GM18520 (cell line): ENCODE results near the gene MRPS18B.
"Not testable (repeated sequence)": the region's sequence is repeated elsewhere in the genome, so short reads cannot be mapped to it uniquely, and the experiment has no call there.

Experiments used
- ATAC-seq: cut with Tn5 transposase; IDR thresholded peaks from one replicate; pipeline ENCODE4 v1.9.1; 2021; ENCODE audit not compliant: unreplicated experiment

MRPS18B gene

GRCh38 chr6:30635834-30636233, 18.2 kb downstream of the MRPS18B start:
- no peak for ATAC-seq

DNA sequence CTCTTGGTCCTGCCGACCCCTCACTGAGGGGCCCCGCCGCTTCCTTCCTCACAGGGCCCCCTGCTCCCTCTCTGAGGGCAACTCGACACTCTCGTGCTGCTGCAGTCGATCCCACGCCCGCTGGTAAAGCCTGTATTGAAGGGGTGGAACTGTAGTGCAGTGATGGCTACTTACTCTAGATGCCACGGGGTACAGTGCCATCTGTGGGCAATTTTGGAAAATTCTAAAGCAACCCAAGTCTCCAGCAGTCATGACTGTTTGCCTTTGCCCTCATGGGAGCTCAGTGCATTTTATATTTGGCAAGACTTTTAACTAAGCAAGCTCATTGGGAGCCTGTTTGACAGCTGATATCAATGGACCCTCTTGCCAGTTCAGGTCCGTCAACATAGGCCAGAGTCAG, 22.8 kb downstream of the MRPS18B start:
- ATAC-seq = no peak

DNA sequence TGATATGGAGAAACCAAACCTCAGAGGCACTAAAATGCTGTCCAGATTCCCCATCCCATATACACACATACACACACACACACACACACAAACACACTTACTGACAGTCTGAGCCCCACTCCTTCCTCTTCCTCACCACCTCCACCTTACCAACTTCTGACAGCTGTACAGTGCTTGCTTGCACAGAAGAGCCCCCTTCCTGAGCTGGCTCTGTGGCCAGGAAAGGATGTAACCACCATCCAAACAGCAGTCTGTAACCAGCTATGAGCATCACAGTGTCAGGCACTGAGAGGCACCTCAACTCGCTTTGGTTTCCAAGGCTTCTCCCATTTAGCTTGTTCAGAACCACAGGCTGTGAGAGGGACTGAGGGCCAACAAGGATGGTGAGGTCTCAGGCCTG, 23.4 kb downstream of the MRPS18B start:
- no peak for ATAC-seq

DNA sequence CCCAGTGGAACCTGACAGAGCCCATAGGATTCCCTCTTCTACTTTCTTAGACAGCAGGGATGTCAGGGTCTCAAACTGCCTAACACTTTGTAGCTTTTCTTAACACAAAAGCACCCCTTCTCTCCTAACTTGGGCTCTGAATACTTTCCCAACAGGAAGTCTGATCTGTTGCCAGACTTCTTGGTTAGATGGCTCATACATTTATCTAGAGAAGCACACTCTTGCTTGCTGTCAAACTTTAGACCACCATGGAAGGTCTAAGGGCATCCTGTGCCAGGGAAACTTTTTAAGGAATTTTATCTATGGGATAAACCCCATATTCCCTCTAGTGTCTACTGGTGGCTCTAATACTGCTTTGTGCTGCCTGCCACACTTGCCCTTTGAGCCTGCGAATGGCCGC, 26.0 kb downstream of the MRPS18B start:
- ATAC-seq = no peak

GRCh38 chr6:30644769-30645168, 27.1 kb downstream of the MRPS18B start:
- ATAC-seq = no peak

DNA sequence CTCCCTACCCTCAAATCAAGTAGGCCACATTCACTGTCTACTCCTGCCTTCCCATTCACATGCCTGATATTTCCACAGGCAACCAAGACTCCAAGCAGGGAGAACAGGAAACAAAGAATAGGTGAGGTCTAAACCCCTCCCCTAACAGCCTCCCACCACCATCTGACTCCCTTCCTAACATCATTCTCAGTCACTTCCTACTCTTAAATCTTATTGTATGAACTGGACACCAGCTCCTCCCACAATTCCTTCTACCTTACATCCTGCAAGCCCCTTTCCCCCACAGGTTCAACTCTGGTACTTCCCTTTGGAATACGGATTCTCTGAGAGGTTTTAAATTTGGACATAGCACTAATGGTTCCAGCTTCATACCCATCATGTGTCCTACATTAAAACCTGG, 28.3 kb downstream of the MRPS18B start:
- ATAC-seq = no peak

DNA sequence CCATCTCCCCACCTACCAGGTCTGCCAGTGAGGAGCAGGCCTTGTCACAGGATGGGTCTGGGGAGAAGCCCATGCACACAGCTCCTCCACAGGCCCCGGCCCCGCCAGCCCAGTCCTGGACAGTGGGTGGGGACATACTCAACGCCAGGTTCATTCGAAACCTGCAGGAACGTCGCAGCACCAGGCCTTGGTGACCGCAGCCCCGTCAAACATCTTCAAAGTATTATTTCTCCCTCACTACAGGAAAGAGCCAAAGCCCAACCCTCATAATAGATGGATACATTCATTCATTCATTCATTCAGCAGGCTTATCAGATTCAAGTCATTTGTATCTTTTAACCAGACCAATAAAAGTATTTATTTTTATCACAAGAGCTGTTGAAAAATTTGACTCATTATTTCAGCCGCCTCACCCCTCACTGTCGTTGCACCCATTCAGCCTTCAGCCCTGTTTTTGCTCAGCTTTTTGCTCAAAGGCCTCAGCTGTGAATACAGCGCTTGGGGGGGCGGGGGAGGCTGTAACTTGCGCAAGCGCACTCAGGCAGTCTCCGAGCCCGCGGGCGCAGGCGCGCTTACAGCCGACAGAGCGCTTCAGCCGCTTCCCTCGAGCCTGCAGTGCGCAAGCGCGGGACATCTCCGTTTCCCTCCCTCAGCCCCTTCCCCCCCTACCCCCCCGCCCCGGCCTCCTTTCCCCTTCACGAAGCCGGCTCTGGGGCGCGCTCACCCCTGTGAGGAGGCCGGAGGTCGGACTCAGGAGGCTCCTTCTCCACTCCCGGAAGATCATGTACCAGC, 29.0 kb downstream of the MRPS18B start, which contains the start of gene C6orf136:
C6orf136 (plus strand) TSS at position 684 of the 792 bp plus-strand sequence; CDS start at position 783, 99 bp downstream.
- ATAC-seq = peak; percentile 32

GRCh38 chr6:30647242-30648116, 29.8 kb downstream of the MRPS18B start:
- peak; percentile 49 for ATAC-seq

- ATAC-seq = no peak
Measured at GRCh38 chr6:30651143-30651542, 33.5 kb downstream of the MRPS18B start.

DNA sequence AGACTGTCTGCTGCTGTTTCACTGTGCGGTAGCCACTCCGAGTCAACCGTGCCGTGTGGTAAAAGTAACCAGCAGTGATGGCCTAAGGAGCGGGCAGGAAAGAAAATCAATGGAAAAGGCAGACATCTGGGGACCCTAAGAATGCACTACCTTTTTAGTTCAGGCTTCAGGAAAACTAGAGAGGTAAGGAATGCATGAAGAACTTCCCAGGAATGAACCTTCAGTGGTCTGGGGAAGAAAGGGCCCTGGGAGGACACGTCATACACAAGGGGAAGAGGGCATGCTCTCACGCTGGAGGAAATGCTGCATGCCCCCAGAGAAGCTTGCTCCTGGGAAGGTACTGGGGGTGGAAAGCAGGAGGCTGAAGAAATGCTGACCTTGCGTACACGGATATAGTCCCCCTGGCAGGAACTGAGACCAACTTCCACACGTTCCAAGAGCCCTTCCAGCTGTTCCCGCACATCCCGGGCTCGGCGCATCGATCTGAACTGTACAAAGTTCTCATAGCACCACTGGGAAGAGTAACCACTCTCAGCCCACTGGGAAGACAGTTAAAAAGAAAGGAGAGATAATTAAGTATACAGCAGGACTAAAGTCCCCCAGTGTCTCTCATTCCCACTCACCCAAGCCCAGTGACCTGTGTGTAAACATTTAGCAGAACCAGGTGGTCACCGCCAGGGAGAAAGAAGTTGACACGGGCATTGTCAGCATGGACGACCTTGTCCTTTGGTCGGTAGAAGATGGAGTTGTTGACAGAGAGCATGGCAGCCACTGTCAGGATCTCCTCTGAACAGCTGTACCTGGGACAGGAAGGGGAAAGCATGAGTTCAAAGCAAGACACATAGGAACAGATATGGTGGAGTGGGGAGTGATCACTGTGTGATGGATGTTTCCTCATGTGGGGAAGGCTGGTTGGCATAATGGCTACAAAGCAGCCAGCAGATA, 37.4 kb downstream of the MRPS18B start:
- no peak for ATAC-seq

DNA sequence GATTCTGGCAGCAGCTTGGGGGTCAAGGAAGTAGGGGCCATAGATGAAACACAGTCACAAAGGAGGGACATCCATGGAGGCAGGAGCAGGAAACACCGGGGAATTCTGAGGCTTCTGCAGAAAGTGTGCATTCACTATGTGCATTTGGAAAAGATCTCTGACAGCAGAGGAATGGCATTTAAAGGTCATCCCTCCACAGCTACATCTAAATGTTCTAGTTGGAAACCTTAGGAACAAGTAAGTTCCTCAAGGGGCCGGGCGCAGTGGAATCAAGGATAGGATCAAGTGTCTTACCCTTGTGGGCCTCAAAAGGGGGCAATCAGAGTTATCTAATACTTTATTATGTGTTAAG, 38.1 kb downstream of the MRPS18B start:
- ATAC-seq = no peak

- no peak for ATAC-seq
Measured at GRCh38 chr6:30656513-30656912, 38.9 kb downstream of the MRPS18B start.

DNA sequence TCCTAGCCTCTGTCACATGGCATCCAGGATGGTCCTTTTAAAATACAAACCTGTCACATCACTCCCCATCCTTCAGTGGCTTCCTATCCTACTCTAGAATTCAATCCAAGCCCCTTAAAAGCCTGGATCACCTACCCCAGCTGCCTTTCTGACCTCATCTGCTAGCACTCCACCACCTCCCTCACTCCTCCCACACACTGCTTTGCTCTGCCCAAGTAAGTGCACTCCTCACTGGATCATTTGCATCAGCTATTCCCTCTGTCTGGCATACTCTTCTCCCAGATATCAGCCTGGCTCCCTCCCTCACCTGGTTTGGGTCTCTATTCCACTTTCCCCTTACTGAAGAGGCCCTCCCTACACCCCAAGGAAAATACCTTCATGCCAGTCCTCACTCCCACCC, 39.8 kb downstream of the MRPS18B start:
- ATAC-seq = no peak

DNA sequence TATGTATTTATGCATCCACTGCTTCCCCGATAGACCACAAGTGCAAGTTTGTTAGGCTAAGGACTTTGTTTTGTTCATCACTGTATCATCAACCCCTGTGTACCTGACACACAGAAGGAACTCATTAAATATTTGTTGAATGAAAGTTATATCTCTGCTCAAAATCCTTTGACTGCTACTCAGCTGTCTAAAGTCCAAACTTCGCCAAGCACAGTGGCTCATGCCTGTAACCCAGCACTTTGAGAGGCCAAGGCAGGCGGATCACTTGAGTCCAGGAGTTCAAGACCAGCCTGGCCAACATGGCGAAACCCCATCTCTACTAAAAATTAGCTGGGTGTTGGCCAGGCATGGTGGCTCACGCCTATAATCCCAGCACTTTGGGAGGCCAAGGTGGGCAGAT, 40.3 kb downstream of the MRPS18B start:
- ATAC-seq = not testable (repeated sequence)

DNA sequence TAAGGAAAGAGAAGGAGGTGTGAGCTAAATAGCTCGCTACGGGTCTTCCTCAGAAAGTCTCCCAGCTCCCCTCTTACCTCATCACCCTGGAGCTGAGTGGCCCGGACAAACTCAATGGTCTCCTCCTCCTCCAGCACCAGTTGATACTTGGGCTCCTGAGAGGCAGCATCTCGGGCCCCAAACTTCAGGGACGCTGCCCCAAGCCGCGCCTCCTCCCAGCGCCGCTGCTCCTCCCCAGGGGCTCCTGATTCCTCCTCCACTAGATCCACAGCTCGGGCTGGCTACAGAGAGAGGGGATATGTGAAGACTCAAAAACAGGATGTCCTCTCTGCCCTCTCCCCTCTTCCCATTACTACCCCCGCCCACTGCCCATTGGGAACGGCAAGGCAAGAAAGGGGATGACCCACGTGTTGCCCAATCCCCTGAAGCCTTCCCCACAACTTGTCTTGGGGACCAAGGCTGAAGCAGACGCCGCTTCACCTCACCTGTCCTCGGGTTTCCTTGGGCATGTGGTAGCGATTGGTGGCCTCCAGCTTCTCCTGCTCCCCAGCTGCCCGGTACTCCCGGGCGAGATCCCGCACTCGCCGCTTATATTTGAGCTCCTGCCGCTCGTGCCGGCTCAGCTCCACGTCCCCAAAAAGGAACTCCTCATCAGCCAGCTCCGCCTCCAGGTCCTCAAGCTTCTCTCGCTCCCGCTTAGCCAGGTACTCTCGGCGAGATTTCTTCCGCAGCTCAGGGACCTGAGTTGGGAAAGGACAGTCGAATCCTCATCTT, 47.5 kb downstream of the MRPS18B start:
- ATAC-seq = no peak

DNA sequence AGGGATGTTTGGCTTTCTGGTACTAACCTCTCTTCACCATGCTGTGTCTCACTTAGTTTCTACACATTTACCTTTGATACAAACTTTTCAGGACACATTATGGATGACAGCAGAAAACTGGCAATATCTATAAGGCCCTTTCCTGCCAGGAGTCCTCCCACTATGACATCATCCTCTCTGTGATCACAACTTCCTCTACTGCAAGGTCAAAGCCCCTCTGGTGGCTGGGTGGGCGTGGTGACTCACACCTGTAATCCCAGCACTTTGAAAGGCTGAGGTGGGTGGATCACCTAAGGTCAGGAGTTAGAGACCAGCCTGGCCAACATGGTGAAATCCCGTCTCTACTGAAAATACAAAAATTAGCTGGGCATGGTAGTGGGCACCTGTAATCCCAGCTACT, 48.7 kb downstream of the MRPS18B start:
- not testable (repeated sequence) for ATAC-seq

DNA sequence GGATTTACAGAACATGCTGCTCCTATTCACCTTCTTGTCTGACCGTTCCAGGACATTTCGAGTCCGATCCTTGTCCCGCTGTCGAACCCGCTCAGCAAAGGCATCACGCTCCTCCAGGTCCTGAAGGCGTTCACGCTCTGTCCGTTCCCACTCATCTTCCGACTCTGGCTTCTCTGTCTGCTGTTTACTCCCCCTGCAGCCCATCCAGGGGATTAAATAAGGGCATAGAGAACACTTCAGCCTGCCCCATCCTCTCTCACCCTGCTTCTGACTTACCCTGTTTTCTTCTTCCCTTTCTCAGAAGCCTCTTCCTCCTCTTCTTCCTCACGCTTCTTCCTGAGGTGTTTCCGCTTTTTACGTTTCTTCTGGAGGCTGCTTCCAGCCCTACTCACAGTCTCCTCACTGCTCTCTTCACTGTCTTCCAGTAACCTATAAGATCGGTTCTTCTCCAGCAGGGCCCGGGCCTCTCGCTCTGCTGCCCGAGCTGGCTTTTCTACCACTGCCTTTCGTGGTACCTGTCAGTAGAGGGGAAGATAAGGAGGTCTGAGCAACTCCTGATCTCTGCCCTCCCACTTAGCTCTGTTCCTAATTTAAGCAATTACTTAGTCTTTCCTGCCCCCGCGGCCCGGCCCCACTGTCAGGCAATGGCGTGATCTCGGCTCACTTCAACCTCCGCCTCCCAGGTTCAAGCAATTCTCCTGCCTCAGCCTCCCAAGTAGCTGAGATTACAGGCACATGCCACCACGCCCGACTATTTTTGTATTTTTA, 53.3 kb downstream of the MRPS18B start:
- ATAC-seq = no peak

DNA sequence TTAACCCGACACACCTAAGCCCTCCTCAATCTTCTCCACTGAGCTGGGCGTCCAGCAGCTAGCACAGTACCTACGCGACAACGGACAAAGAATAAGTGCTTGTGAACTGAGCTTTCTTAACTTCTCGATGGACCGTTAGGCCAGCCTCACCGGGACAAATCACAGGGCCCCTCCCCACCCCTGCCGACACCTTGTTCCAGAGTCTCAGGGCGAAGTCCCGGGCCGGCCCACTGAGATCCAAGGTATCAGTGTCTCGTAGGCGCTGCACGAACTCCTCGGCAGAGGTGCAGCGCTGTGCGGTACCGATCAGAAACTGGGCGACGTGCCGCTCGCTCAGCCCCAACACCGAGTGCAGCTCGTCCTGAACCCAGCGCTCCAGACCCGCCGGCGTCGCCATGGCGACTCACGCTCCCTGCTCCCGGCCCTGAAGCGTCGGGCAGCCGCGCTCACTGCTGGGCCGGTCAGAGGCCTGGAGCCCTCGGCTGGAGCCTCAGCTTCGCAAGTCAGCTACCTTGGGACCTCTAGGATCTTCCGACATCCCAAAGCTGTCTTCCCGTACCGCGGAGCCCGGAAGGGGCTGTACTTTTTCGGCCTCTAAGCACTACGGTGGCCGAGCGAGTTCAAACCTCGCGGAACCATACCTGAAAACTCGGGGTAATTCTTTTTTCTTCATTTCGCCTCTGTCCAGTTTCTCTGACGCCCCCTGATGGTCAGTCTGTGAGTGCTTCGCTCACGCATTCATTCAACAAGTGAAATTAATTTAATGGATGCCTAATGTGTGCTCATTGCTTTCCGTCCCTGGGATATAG, 55.0 kb downstream of the MRPS18B start, which contains the start of gene DHX16:
DHX16 (minus strand) TSS at position 562 of the 809 bp plus-strand sequence; CDS start at position 397, 165 bp downstream.
- ATAC-seq = peak; percentile 69
